ENCODE measurements around the gene MED15.

GRCh38 chr22:20589614-20590476, 82.4 kb downstream of the MED15 start:
- TF ChIP-seq EZH2 (IDR thresholded peaks at IDR 0.05; ENCODE audit: low read depth): no peak
- TF ChIP-seq, protein P1, sequence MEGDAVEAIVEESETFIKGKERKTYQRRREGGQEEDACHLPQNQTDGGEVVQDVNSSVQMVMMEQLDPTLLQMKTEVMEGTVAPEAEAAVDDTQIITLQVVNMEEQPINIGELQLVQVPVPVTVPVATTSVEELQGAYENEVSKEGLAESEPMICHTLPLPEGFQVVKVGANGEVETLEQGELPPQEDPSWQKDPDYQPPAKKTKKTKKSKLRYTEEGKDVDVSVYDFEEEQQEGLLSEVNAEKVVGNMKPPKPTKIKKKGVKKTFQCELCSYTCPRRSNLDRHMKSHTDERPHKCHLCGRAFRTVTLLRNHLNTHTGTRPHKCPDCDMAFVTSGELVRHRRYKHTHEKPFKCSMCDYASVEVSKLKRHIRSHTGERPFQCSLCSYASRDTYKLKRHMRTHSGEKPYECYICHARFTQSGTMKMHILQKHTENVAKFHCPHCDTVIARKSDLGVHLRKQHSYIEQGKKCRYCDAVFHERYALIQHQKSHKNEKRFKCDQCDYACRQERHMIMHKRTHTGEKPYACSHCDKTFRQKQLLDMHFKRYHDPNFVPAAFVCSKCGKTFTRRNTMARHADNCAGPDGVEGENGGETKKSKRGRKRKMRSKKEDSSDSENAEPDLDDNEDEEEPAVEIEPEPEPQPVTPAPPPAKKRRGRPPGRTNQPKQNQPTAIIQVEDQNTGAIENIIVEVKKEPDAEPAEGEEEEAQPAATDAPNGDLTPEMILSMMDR (conservative IDR thresholded peaks at IDR 0.05): no peak

Measured in PC-9 (cell line).